ENCODE results near the gene LAMTOR3. TPM values are rescaled to one million over a fixed set of nuclear protein-coding genes. Genes with fewer than 3 reads are reported as not detected.

The LAMTOR3 gene, protein sequence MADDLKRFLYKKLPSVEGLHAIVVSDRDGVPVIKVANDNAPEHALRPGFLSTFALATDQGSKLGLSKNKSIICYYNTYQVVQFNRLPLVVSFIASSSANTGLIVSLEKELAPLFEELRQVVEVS
- total RNA-seq, result 29.7 and 29.8 TPM in 2 replicates

DNA sequence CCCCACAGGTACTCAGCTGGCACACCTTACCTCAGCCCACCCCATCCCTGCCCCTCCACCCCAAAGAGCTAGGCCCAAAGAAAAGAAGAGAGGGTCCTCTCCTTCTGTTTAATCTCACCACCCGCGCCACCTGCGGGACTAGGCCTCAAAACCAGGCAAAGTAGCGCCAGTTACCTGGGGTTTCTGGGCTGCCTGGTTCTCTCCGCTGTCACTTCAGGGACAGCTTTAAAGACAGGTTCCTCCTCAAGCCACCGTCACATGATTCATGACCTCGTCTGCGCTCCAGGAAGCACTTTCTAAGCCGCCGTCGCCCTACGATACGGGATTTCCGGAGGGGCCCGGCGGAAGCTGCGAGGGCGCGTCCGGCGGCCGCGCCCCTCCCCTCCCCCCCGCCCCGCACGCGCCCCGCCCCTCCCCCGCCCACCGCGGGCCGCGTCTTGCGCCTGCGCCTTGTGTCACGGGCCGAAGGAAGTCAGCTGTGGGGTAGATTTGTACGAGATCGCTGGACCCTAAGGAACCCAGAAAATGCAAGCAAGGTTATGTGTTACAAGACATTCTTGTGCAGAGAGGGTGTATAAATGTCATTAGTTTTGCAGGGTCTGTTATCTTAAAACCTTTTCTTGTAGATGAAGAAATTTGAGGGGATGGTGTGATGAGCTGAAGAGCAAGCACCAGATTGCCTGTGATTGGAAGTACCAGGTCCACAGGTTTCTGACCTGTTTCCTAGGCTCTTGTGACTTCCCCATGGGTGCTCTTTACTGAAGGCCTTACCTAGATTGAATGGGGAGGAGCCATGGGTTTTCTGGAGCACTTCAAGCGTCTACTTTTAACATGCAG lies at the start of gene LAMTOR3:
TSS of gene LAMTOR3 (minus strand) at position 267 of the 837 bp plus-strand sequence. CDS start 464 bp downstream, outside the sequence.
- intact Hi-C loops (cut with micrococcal nuclease), result loop anchor here (1.0 to 10.0 kb wide), 7 partner anchors 42 to 1750 kb away; partner anchors contain the start of genes ADH5, DAPP1, DNAJB14 and METAP1

DNA sequence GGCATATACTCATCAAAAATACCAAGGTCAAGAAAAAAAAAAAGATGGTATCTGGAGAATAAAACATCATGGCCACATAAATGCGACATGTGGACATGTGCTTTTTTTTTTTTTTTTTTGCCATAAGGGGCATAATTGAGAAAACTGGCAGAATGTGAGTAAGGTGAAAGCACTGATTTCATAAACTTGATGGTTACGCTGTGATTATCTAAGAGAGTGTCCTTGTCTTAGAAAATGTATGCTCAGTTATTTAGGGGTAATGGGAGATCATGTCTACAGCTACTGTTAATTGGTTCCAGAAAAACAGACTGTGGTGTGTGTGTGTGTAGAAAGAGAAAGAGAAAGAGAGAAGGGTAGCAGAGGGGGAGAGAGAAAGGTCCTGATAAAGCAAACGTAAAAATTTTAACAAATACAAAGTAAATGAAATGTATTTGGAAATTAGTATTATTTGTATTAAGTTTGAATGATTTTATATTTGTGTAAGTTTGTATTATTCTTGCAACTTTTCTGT lies 44.1 kb upstream of the LAMTOR3 start:
- intact Hi-C loops (cut with micrococcal nuclease), result no loop called here

DNA sequence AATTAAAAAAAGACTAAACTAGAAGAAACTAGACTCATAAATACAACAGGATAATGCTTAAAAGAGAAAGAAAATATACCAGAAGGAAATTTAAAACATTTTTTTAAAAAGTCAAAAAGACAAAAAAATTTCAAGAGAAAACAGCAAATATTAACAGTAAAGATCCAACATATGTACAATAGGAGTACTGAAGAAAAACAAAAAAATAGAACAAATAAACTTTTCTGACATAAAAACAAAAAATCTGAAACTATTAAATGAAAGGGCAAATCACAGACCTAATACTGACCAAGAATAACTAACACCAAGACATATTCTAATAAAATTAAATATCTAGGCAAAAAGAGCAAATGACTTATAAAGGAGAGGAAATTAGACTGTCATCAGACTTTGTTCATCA lies 40.7 kb upstream of the LAMTOR3 start:
- intact Hi-C loops (cut with micrococcal nuclease), result no loop called here

DNA sequence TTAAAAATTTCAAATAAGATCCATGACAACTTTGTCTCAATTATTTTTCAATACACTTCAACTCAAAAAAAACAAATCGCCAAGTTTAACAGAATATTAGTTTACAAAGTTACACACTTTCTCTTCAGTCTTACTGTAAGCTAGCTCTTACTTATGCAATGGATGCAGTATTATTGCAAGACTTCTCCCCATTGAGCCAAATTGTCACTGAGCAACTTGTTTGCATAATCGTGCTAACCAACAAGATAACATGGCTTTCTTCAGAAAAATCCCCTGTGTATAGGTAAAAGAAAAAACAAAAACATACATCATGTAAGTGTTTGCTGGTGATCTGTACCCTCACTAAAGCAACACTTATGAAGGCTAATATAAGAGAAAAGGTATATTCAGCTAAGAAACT lies 33.3 kb upstream of the LAMTOR3 start:
- intact Hi-C loops (cut with micrococcal nuclease), result no loop called here

DNA sequence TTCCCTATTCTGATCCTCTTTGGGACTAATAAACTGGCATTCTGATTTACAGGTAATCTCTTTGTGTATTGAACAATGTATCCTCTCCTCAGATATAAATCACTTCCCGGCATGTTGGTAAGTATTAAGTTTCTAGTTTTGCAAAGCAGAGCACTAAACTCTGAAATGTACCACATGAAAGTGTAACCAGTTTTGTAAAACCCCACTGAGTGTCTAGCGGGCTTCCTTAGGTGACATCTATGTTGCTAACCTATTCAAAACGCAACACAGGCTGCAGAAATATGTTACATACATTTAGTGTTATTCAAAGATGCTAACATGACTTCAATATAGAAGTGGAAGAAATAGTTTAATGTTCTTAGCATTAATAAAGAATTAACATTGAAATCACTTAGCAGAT lies 26.9 kb upstream of the LAMTOR3 start:
- intact Hi-C loops (cut with micrococcal nuclease), result loop anchor here (2.0 kb wide), 1 partner anchor 26 kb away; the partner anchor contains the start of gene DNAJB14

DNA sequence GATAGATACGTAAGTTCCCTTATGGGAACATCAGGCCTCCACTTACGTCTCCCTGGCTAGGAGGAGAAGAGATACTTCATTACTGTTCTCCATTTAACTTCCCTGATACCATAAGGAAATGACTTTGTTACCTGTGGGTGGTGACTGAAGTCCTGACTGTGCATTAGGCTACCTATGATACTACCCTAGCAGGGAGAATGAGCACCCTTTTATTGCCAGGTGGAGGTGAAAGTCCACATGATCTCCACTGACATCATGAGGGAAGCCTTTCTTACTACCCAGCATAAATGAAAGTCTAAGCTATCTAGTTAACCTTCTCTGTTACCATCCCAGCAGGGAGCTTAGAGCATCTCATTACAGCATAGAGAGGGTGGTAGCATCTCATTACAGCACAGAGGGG lies 24.4 kb upstream of the LAMTOR3 start:
- intact Hi-C loops (cut with micrococcal nuclease), result no loop called here

DNA sequence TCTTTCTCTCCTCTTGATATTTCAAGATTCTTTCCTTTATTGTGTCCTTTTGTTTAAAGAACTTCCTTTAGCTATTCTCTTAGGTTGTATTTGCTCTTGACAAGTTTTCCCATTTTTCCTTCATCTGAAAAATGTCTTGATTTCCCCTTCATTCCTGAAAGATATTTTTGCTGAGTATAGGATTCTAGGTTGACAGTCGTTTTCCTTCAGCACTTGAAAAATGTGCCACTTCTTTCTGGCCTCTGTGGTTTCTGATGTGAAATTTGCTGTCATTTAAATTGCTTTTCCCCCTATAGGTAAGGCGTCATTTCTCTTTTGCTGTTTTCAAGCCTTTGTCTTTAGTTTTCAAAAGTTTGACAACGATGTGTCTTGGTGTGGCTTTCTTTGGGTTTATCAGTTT lies 23.3 kb upstream of the LAMTOR3 start:
- intact Hi-C loops (cut with micrococcal nuclease), result no loop called here

DNA sequence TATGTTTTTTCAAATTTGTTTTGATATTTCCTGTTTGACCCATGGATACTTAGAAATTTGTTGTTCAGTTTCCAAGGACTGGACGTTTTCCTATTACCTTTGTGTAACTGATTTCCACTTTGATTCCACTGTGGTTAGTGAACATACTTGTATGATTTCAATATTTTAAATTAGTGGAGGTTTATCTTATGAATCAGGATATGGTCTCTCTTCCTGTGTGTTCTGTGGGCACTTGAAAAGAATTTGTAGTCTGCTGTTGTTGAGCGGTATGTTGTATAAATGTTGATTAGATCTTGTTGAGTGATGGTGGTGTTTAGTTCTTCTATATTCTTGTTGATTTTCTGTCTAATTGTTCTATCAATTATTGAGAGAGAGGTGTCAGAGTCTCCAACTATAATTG lies 21.2 kb upstream of the LAMTOR3 start:
- intact Hi-C loops (cut with micrococcal nuclease), result no loop called here

DNA sequence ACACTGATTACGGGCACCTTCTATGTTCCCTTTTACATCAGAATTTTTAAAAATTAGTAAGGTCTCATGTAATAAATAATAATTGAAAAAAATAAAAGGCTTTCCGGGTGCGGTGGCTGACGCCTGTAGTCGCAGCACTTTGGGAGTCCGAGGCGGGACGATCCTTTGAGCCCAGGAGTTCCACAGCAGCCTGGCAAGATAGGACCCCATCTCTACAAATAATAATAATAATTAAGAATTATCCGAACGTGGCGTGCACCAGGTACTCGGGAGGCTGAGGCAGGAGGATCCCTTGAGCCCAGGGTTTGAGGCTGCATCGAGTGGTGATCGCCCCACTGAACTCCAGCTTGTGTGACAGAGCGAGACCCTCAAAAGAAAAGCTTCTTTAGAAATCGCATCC lies 771 bp upstream of the LAMTOR3 start:
- intact Hi-C loops (cut with micrococcal nuclease), result loop anchor here (1.0 to 10.0 kb wide), 7 partner anchors 43 to 1750 kb away; partner anchors contain the start of genes ADH5, DAPP1, DNAJB14 and METAP1

DNA sequence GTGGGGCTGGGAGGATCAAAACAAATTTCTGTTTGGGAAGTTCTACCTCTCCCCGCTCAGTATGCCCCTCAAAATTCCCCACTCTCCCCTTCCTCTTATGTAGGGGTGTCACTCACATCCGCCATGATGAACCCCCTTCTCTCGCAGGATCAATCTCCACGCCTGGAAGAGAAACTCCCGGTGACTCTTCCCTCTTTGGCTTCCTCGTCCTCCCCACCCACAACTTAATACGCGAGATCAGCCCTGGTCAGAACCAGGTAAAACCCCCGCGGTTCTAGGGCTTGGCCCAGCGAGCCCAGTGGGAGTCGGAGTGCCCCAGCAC lies 427 bp downstream of the LAMTOR3 start:
- intact Hi-C loops (cut with micrococcal nuclease), result loop anchor here (1.0 to 10.0 kb wide), 7 partner anchors 41 to 1749 kb away; partner anchors contain the start of genes ADH5, DAPP1, DNAJB14 and METAP1

DNA sequence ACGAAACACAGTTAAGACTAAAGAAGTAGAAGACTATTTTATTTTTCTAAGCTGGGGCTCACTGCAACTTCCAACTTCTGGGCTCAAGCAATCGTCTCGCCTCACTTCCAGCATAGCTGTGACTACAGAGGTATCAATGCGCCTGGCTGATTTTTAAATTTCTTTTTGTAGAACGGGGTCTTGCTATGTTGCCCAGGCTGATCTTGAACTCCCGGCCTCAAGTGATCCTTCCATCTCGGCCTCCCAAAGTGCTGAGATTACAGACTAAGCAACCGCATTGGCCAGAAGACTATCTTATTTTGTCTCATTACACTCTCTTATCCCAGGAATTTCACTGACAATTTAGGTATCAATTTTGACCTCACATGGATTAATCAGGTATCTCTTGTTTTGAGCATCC lies 1.2 kb downstream of the LAMTOR3 start:
- intact Hi-C loops (cut with micrococcal nuclease), result loop anchor here (5.0 to 10.0 kb wide), 3 partner anchors 41 to 1748 kb away; partner anchors contain the start of genes ADH5 and STPG2

DNA sequence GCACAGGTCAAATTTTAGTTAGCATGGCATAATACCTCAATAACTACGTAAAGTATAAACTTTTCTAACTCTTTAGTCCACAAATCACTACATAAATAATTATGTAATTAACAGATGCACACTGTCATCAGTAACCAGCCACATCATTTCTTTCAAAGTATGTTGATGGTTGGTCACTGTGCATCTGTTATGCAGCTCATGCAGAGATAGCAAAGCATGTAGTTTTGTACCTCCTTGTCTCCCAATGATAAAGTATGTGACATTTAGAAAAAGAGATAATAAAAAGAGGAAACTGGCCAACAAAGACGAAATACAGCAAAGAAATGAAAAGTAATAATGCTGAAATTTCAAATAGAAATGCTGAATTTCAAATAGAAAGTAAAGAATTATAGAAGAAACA lies 2.9 kb downstream of the LAMTOR3 start:
- intact Hi-C loops (cut with micrococcal nuclease), result loop anchor here (5.0 to 10.0 kb wide), 3 partner anchors 39 to 1747 kb away; partner anchors contain the start of genes ADH5 and STPG2

DNA sequence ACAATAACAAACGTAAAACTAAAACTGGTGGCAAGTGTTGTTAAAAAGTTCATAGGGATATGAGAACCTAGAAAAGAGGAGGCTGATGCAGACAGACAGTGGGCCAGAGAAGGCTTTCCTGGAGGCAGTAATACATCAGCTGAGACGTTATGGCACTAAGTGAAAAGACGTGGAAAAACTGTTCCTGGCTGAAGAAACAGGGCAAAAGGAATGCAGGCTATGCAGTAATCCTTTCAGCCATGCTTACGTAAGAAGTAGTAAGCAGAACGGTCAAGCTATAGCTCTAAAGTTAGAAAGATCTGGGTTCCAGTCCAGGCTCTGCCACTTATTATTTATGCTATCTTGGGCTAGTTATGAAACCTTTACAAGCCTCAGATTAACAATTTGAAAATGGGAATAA lies 6.4 kb downstream of the LAMTOR3 start:
- intact Hi-C loops (cut with micrococcal nuclease), result no loop called here

DNA sequence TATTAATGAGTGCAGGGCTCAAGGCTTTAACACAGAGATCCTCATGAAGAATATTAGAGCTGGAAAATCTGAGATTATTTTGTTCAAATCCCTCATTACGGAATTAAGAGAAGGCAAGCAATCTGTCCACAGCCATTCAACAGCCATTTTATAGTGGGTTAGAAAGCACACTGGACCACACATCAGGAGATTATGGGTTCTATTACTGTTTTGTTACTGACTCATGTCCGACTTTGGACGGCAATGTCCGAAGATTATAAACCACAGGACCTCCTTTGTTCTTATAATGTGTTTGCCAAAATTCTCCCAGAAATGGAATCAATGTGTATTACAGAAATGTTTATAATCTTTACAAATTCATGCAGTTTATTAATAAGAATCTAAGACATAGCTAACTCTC lies 8.1 kb downstream of the LAMTOR3 start:
- intact Hi-C loops (cut with micrococcal nuclease), result no loop called here

DNA sequence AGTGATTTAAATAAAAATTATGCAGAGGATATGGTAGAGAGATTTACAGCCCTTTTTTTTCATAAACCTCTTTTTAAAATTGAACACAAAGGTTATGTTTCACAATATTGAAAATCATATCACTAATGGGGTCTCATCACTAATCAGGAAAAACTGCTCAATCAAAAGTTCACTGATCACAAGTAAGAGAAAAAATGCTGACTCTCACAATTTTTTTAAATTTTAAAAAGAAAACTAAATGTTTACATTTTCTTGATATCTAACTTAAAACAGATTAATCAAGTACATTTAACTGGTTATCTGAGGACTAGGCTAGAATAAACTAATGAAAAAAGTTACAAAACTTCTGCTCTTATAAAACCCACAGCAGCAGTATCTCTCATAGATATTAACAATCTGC lies 8.5 kb downstream of the LAMTOR3 start:
- intact Hi-C loops (cut with micrococcal nuclease), result loop anchor here (1.0 to 2.0 kb wide), 4 partner anchors 65 to 324 kb away; partner anchors contain the start of genes DAPP1 and H2AZ1

DNA sequence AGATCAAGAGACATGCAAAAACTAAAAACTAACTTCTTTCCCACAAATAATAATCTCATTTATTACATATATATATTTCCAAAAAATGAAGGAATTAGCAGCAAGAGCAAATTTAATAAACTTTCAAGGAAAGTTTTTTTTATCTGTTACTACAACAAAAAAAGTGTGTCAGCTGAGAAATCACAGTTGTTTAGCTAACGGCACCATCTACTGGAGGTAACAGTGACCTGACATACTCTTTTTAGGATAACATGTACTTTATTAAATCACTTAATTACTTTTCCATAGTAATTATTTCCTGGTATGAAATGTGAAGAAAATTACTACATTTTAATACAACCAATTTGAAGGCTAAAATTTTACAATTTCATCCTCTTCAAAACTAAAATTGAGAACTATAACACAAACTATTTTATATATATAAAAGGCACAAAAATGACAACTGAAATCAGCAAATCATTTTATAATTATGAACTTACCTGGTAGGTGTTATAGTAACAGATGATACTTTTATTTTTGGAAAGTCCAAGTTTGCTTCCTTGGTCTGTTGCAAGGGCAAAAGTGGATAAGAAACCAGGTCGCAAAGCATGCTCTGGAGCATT lies 9.1 kb downstream of the LAMTOR3 start:
- intact Hi-C loops (cut with micrococcal nuclease), result loop anchor here (1.0 to 2.0 kb wide), 4 partner anchors 66 to 324 kb away; partner anchors contain the start of genes DAPP1 and H2AZ1

DNA sequence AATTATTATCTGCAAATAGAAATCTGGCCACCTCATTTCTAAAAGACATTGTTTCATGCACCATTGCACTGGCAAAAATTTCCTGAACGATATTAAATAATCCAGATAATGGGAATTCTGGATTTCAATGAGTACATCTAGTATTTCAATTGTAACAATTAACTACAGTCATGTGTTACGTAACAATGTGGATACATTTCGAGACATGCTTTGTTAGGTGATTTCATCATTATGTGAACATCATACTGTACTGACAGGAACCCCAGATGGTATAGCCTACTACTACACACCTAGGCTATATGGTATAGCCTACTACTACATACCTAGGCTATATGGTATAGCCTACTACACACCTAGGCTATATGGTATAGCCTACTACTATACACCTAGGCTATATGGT lies 14.8 kb downstream of the LAMTOR3 start:
- intact Hi-C loops (cut with micrococcal nuclease), result no loop called here

DNA sequence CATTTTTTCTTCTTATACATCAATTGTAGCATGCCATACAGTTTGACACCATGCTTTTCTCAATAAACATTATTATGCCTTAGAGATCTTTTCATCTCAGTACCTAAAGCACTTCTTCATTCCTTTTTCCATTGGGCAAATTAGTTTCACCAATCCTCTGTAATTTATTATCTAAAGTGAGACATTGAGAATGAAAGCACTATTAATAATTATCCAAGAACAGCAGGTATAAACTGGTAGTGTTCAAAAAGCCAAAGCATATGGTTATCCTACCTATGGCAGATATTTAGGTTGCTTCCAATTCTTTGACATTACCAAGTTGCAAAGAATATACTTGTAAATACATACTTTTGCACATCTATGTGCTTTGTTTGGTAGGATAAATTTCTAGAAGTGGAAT lies 15.6 kb downstream of the LAMTOR3 start:
- intact Hi-C loops (cut with micrococcal nuclease), result no loop called here

DNA sequence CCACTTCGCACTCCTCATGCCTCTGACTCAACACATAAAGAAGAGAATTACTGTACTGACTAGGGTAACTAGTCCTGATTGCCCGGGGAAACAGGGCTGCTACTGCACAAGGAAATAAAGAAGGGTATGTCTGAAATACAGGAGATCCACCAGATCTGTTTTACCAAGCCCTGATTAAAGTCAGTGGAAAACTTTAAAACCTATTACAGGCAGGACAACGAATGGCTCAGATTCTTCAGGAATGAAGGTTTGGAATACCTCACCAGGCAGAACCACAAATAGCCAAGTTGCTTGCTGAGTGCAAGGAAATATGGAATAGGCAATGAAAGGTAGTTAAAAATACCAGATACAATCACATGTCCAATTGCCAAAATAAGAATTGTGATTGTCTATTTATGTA lies 17.3 kb downstream of the LAMTOR3 start:
- intact Hi-C loops (cut with micrococcal nuclease), result no loop called here

DNA sequence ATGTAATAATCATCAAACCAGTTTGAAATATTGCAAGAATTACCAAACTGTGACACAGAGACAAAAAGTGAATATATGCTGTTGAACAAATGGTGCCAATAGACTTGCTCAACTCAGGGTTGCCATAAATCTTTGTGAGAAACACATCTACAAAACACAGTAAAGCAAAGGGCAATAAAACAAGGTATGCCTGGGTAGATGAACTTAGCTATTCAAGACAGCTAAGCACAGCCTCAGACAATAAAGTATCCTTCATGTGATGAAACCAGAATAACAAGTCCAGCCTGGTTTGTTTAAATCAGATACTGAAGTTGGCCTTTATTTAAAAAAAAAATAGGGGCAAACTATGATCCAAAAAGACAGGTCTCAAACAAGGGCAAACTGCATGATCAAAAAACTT lies 19.2 kb downstream of the LAMTOR3 start:
- intact Hi-C loops (cut with micrococcal nuclease), result no loop called here

DNA sequence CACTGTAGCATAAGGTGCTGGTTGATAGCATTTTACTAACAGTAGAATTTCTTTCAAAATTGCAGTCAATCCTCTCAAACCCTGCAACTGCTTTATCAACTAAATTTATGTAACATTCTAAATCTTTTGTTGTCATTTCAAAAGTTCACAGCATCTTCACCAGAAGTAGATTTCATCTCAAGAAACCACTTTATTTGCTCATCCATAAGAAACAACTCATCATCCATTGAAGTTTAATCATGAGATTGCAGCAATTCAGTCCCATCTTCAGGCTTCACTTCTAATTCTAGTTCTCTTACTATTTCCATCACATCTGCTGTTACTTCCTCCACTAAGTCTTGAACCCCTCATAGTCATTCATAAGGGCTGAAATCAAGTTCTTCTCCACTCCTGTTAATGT lies 21.7 kb downstream of the LAMTOR3 start:
- intact Hi-C loops (cut with micrococcal nuclease), result no loop called here

DNA sequence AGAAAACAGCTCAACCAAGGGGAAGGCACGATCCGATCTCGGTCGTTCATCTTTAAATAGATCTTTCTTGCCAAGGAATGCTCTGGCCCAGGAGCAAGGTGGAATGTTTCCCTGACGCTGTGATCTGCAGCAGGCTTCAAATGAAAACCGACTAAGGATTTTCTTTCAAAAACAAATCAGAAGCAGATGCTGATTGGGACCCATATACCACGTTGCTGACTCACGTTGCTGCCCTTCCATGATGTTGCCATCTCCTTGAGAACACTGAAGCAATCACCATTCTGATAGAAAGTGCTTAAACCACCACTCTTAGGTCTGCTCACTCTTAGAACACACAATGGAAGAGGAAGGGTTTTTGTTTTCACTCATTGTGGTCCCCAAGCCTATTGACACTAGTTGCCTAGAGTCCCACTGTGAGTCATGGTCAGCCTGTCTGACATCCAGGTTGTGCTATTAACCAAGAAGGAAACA lies 26.1 kb downstream of the LAMTOR3 start:
- intact Hi-C loops (cut with micrococcal nuclease), result no loop called here

All from T-helper 2 cell treated with Interferon-gamma antibody and Interleukin-4, amounts not matched to agents 100 ng/mL and 5 ng/mL, for 36 hours (primary cell).